OCI-LY3 (cell line): Measurements from ENCODE around the gene GREM2.

Experiments
- CTCF ChIP-seq: fragments of 200-600, 300-600 bp; sonication (generic); IDR thresholded peaks from 2 replicates; pipeline ENCODE4 v1.5.1; 2014; ENCODE audit warnings: antibody characterized with exemption, low read length, low read depth
- EZH2phosphoT487 ChIP-seq: fragments of 200-600 bp; shearing (Covaris generic); IDR thresholded peaks from 2 replicates; pipeline ENCODE4 v1.6.1; 2018; ENCODE audit warnings: antibody characterized with exemption, mixed run types, low read depth

- TF ChIP-seq CTCF, result no peak
- no peak for TF ChIP-seq EZH2phosphoT487
Observed at GRCh38 chr1:240486611-240487010, 125.3 kb downstream of the GREM2 start.
